HG03378 (cell line): Measurements from ENCODE around the gene MTX1.
"Not testable (repeated sequence)": the region's sequence is repeated elsewhere in the genome, so short reads cannot be mapped to it uniquely, and the experiment has no call there.

ENCODE experiments used
- ATAC-seq: cut with Tn5 transposase; IDR thresholded peaks from one replicate; pipeline ENCODE4 v1.9.1; 2021; ENCODE audit warnings: mild to moderate bottlenecking, moderate library complexity; ENCODE audit not compliant: unreplicated experiment

MTX1 gene

GRCh38 chr1:155208541-155209311 lies at the start of gene MTX1:
MTX1 (plus strand) TSS chr1:155208695; CDS start chr1:155208805, 110 bp downstream.
- ATAC-seq, result no peak

- ATAC-seq, result no peak
These were observed 49.5 kb upstream of the MTX1 start for GRCh38 chr1:155158991-155159390.

GRCh38 chr1:155160128-155160527 lies 48.4 kb upstream of the MTX1 start:
- no peak for ATAC-seq

GRCh38 chr1:155162631-155163030 lies 45.9 kb upstream of the MTX1 start:
- ATAC-seq, result not testable (repeated sequence)

- not testable (repeated sequence) for ATAC-seq
These were observed 44.7 kb upstream of the MTX1 start for GRCh38 chr1:155163785-155164184.

- ATAC-seq, result not testable (repeated sequence)
These were observed 43.9 kb upstream of the MTX1 start for GRCh38 chr1:155164625-155165024.

GRCh38 chr1:155166051-155166470 lies 42.4 kb upstream of the MTX1 start:
- ATAC-seq, result no peak

GRCh38 chr1:155166471-155167165 lies 41.9 kb upstream of the MTX1 start:
- no peak for ATAC-seq

- ATAC-seq, result no peak
These were observed 41.1 kb upstream of the MTX1 start for GRCh38 chr1:155167166-155168104.

- ATAC-seq, result not testable (repeated sequence)
These were observed 40.4 kb upstream of the MTX1 start for GRCh38 chr1:155168105-155168445.

- no peak for ATAC-seq
These were observed 39.9 kb upstream of the MTX1 start for GRCh38 chr1:155168456-155169210.

- no peak for ATAC-seq
These were observed 39.0 kb upstream of the MTX1 start for GRCh38 chr1:155169541-155169940.

GRCh38 chr1:155170101-155170785 lies 38.3 kb upstream of the MTX1 start:
- ATAC-seq, result no peak

- no peak for ATAC-seq
These were observed 37.7 kb upstream of the MTX1 start for GRCh38 chr1:155170806-155171205.

- ATAC-seq, result peak; percentile 7
These were observed 36.4 kb upstream of the MTX1 start for GRCh38 chr1:155171836-155172731.

GRCh38 chr1:155172732-155173477 lies 35.6 kb upstream of the MTX1 start, which contains the start of gene KRTCAP2:
KRTCAP2 (minus strand) TSS chr1:155173304; CDS start chr1:155173224, 80 bp downstream.
- peak; percentile 61 for ATAC-seq

GRCh38 chr1:155173478-155174323 lies 34.8 kb upstream of the MTX1 start, which contains the start of gene TRIM46:
TRIM46 (plus strand) TSS chr1:155173849; CDS start chr1:155173967, 118 bp downstream.
- no peak for ATAC-seq
